ENCODE data around the gene TMEM151B.
A peak's percentile ranks its signal among the peaks of the same experiment; 100 is the strongest.

TMEM151B gene

DNA sequence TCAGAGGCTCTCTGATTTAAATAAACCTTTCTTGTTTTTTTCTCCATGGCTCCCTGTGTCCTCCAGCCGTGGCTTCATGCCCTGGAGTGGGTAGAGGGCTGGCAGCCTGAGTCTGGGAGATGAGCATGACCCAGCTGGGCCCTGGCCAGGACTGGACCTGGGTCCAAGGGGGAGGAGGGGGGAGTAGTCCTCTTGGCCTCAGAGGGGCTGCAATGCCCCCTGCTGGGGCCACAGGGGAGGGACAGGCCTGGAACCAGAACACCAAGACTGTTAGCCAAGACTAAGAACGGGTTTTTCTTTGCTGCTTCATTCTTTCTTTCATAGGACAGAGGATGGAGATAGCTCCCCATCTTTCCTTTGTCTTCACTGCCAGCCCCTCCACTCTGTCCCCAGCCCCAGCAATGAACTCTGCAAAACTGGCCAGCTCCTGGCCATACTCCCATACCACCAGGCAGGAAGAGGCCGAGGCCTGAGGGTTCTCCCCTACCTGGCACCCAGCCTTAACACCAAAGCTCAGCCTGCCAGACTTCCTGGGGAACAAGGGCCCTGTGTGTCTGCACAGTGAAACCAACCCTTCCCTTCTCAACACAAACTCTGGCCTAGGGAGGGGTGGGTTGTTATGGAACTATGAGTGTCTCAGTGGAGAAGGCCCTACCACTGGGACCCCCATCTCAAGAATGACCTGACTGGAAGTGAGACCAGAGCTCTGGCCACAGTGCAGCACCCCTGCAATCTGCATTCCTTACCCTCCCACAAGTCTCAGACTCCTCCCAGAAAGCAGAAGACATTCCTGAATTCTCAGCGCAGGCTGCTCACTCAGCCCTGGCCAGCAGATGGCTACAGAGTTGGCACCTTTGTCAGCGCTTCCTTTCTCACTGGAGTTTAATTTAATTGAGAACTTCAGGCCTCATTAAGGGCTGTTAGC, 35.9 kb upstream of the TMEM151B start:
- peak overlapping the region; percentile 74 for H3K27ac ChIP-seq
- TF ChIP-seq, protein P1, sequence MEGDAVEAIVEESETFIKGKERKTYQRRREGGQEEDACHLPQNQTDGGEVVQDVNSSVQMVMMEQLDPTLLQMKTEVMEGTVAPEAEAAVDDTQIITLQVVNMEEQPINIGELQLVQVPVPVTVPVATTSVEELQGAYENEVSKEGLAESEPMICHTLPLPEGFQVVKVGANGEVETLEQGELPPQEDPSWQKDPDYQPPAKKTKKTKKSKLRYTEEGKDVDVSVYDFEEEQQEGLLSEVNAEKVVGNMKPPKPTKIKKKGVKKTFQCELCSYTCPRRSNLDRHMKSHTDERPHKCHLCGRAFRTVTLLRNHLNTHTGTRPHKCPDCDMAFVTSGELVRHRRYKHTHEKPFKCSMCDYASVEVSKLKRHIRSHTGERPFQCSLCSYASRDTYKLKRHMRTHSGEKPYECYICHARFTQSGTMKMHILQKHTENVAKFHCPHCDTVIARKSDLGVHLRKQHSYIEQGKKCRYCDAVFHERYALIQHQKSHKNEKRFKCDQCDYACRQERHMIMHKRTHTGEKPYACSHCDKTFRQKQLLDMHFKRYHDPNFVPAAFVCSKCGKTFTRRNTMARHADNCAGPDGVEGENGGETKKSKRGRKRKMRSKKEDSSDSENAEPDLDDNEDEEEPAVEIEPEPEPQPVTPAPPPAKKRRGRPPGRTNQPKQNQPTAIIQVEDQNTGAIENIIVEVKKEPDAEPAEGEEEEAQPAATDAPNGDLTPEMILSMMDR (conservative IDR thresholded peaks at IDR 0.05), result peak; percentile 83

DNA sequence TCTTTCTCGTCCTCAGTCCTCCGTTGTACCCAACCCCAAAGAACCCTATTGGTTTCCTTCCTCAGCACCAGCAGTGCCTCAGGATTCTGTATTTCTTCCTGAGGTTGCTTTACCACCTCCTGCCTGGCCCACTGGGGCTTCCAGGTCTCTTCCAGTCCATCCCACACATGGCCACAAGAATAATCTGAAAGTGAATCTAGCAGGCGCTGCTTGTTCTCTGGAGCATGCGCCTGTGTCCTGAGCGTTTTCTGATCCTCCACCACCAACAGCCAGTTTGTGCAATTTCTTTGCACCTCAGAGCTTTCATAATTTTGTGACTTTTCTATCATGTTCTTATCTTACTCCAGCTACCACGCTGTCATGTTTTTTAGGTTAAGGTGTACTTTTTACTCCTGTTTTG, 35.0 kb upstream of the TMEM151B start:
- H3K27ac ChIP-seq, result peak overlapping the region; percentile 74
- TF ChIP-seq, protein P1 (conservative IDR thresholded peaks at IDR 0.05), result no peak

GRCh38 chr6:44235891-44236516, 34.2 kb upstream of the TMEM151B start:
- TF ChIP-seq, protein P1 (conservative IDR thresholded peaks at IDR 0.05), result no peak
- peak overlapping the region; percentile 87 for H3K27ac ChIP-seq

DNA sequence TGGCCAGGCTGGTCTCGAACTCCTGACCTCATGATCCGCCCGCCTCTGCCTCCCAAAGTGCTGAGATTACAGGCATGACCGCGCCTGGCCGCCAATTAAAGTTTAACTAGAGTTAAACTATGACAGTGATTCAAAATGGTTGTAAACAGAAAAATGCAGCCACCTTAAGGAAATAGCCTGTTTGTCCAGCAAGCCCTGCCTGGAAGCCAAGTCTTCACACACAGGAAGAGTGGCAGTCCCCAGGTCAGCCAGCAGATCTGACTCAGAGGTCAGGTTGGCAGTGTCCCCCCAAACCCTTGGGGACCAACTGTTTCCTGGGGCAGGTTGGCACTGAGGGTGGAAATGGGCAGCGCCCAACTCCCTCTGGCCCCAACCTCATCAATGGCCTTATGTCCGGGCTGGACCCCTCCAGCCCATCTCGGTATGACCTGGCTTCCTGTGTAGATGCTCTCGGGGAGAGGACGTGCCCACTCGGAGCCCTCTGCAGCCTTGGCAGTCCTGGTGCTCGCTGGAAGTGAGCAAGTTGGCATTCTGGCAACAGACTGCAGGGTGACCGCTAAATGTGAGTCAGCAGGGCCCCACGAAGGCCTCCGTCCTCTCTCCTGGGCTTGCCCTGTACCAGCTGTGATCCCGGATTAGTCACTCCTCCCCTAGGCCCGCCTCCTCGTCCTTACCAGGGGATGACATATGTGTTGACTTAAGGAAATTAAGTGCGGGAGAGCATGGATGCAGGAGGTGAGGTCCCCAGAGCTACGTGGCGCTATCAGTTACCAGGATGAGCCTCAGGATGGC, 33.0 kb upstream of the TMEM151B start:
- H3K27ac ChIP-seq, result peak overlapping the region; percentile 87
- TF ChIP-seq, protein P1 (conservative IDR thresholded peaks at IDR 0.05), result no peak

- peak overlapping the region; percentile 87 for H3K27ac ChIP-seq
- TF ChIP-seq, protein P1 (conservative IDR thresholded peaks at IDR 0.05), result peak; percentile 99
These were observed 32.3 kb upstream of the TMEM151B start for GRCh38 chr6:44237813-44238433.

- peak overlapping the region; percentile 87; the same call in 1 of the 2 replicates for H3K27ac ChIP-seq
- TF ChIP-seq, protein P1 (conservative IDR thresholded peaks at IDR 0.05), result no peak
These were observed 31.4 kb upstream of the TMEM151B start for GRCh38 chr6:44238687-44239350.

All from VCaP (cell line).